Pancreas (tissue), 10 donors: Measurements from ENCODE around the gene RTKN2. TPM values are rescaled to one million over a fixed set of nuclear protein-coding genes. Genes with fewer than 3 reads are reported as not detected.

Experiments
- ATAC-seq, 4 donors: fragments of 200-7000 bp; cut with Tn5 transposase; one replicate each; pipeline versions ENCODE4 v1.8.0 to v1.9.1; 2020; ENCODE audit warnings: mild to moderate bottlenecking in 4 of 4, moderate library complexity in 4 of 4
- DNase-seq, 6 donors: peaks; one replicate each; pipeline ENCODE4 v3.0.0-alpha.2; 2020
- FAIRE-seq: peaks from 2 replicates; lab custom pipeline; 2012; peaks lifted over from hg19 to GRCh38; lab: Jason Lieb, UNC
- H3K27ac ChIP-seq, 4 donors: fragments of 200-600 bp; sonication (generic); 1 replicate in 3 of 4; 2 replicates in 1 of 4; pipeline versions ENCODE4 v1.5.0 to v1.8.0; 2020
- H3K27me3 ChIP-seq, 4 donors: fragments of 200-600 bp; one replicate each; pipeline ENCODE4 v1.8.0; 2021
- H3K36me3 ChIP-seq, 3 donors: fragments of 200-600 bp; sonication (generic) in 1 of 3; one replicate each; pipeline versions ENCODE4 v1.5.0 to v1.8.0; 2020 to 2021
- H3K4me1 ChIP-seq, 3 donors: fragments of 200-600 bp; one replicate each; pipeline ENCODE4 v1.8.0; 2021
- H3K4me3 ChIP-seq, 4 donors: fragments of 200-600 bp; sonication (generic) in 2 of 4; one replicate each; pipeline versions ENCODE4 v1.5.0 to v1.8.0; 2020 to 2021
- H3K9me3 ChIP-seq, 4 donors: fragments of 200-600 bp; one replicate each; pipeline ENCODE4 v1.8.0; 2021
- CTCF ChIP-seq, 4 donors: fragments of 200-600 bp; sonication (generic) in 3 of 4; IDR thresholded peaks; one replicate each; pipeline versions ENCODE4 v1.5.0 to v1.8.0; 2021; ENCODE audit warnings: antibody characterized with exemption in 4 of 4
- WGBS, 2 donors: extraction: QIAGEN DNeasy Blood & Tissue Kit; methylation state at CpG; one replicate each; pipeline ENCODE4 v1.1.7; 2013; 5-methylcytosine and 5-hydroxymethylcytosine counted together
- intact Hi-C, 3 donors: fragments of 100-400 bp; cut with DNase I; formaldehyde crosslinking; loops; one replicate each; pipeline versions ENCODE4 v1.11.1 to v1.14.2; 2022
- polyA plus RNA-seq, 2 donors: library from polyadenylated mRNA; stranded (reverse); fragments of 200-250 nt; gene quantifications; one replicate each; pipeline ENCODE4 v1.2.3, GENCODE V29; 2013
- total RNA-seq, 6 donors: library from RNA; stranded (reverse); fragmentation: NEBNext Ultra II Directional in 4 of 6; extraction: Animal tissue kit (Norgen Biotek cat#: 25700) in 4 of 6; gene quantifications; one replicate each; pipeline versions ENCODE4 v1.2.1 to v1.2.4, GENCODE V29; 2021 to 2023
- donor health status: healthy with polysubstance abuse.
- donor health status: DM: no; HTN: no; CAD: no; lungs with moderate emphysema.
- donor health status: DM: no; HTN: no; CAD: no.
- donor health status: control.
- donor health status: control.
- donor health status: Bipolar disorder and iron deficiency.
- donor health status: DM: yes; HTN: yes; CAD: no.
- donor health status: DM: no; HTN: no; CAD: no.
- donor health status: DM: no; HTN: no; CAD: no.
- donor health status: DM: yes; HTN: yes; CAD: no.

The RTKN2 gene
- total and polyA plus RNA-seq, 8 donors: 0.04 to 0.31 (median 0.16) TPM; not detected in 1

- no peaks in the 10 kb centered on the region for H3K9me3 ChIP-seq
- intact Hi-C loops: no loop called here
- no peak for FAIRE-seq
- no peaks in the 10 kb centered on the region for H3K4me1 ChIP-seq
- no peak for DNase-seq
- WGBS, 2 donors: 65 to 70% methylated on average over 4 of the region's 4 CpGs
- no peaks in the 10 kb centered on the region for H3K36me3 ChIP-seq
- no peak overlapping the region for H3K4me3 ChIP-seq
- ATAC-seq: peak in 1 of 4 donors; percentile 28
- no peak overlapping the region for H3K27ac ChIP-seq
- H3K27me3 ChIP-seq: no peaks in the 10 kb centered on the region
- no peak for TF ChIP-seq CTCF (IDR thresholded peaks at IDR 0.05)
Measured at GRCh38 chr10:62231805-62232204, 36.8 kb downstream of the RTKN2 start.

DNA sequence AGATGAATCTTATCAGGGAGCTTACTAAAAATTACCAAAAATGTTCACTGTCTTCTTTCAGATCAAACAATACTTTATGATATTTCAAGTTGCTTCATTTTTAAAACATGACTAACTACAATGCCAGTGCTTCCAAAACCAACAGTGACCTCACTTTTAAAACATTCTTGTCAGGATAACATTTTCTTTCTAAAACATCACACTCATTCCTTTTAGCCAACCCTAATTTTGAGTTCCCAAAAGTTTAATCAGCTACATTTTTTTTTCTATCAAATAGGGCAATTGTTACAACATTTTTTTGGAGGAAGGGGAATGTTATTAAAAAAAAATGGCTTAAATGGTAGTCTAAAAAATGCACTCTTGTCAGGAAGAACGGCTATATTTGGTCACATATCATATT lies 37.3 kb downstream of the RTKN2 start:
- ATAC-seq (peak in 2 of 4 donors; percentile 45 to 59), DNase-seq (no peak), FAIRE-seq (peak; percentile 90)
- Histone ChIP-seq H3K4me1 (no peaks in the 10 kb centered on the region), H3K4me3 (no peak overlapping the region), H3K9me3 (no peaks in the 10 kb centered on the region), H3K27ac (no peak overlapping the region), H3K36me3 (no peaks in the 10 kb centered on the region), H3K27me3 (no peaks in the 10 kb centered on the region)
- no peak for TF ChIP-seq CTCF (IDR thresholded peaks at IDR 0.05)
- intact Hi-C loops: no loop called here
- 46 to 53% methylated on average over 1 of the region's 1 CpG for WGBS, 2 donors

- whole genome bisulfite sequencing, 2 donors: 84% methylated on average over 4 of the region's 4 CpGs
- ATAC-seq: no peak
Measured at GRCh38 chr10:62230344-62231121, 38.1 kb downstream of the RTKN2 start.

GRCh38 chr10:62225362-62225761 lies 43.3 kb downstream of the RTKN2 start:
- DNase-seq (no peak), ATAC-seq (no peak), FAIRE-seq (no peak)
- 93% methylated on average over 3 of the region's 3 CpGs for WGBS, 2 donors
- TF ChIP-seq CTCF (IDR thresholded peaks at IDR 0.05): no peak
- intact Hi-C loops: no loop called here
- no peaks in the 10 kb centered on the region for H3K27me3 ChIP-seq
- H3K27ac ChIP-seq: no peak overlapping the region
- no peak overlapping the region for H3K4me3 ChIP-seq
- no peaks in the 10 kb centered on the region for H3K4me1 ChIP-seq
- H3K36me3 ChIP-seq: no peaks in the 10 kb centered on the region
- H3K9me3 ChIP-seq: no peaks in the 10 kb centered on the region

More at GRCh38 chr10:62230344-62231121, 38.1 kb downstream of the RTKN2 start:
- FAIRE-seq: no peak
- Histone ChIP-seq H3K4me3 (no peak overlapping the region), H3K4me1 (no peaks in the 10 kb centered on the region), H3K9me3 (no peaks in the 10 kb centered on the region), H3K27me3 (no peaks in the 10 kb centered on the region), H3K36me3 (no peaks in the 10 kb centered on the region), H3K27ac (no peak overlapping the region)
- no peak for DNase-seq
- no peak for TF ChIP-seq CTCF (IDR thresholded peaks at IDR 0.05)
- intact Hi-C loops: no loop called here

DNA sequence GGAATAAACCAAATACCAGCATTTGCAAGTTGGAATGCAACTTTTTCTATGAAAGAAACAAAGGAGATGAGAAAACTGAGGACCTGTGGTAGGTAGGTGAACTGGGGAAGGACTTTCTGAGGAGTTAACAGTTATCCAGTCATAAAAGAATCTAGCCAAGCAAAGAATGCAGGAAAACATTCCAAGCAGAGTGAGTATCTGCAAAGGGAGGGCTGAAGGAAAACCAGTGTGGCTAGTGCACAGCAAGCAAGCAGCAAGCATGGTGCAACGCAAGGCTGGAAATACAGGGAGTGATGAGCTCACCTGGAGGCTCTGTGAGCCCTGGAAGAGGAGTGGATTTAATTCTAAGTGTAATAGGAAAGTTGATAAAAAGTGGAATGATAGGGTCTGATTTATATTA lies 44.0 kb downstream of the RTKN2 start:
- no peak for TF ChIP-seq CTCF (IDR thresholded peaks at IDR 0.05)
- Histone ChIP-seq H3K27me3 (no peaks in the 10 kb centered on the region), H3K4me1 (no peaks in the 10 kb centered on the region), H3K4me3 (no peak overlapping the region), H3K27ac (no peak overlapping the region), H3K36me3 (no peaks in the 10 kb centered on the region), H3K9me3 (no peaks in the 10 kb centered on the region)
- intact Hi-C loops: no loop called here
- no peak for FAIRE-seq
- DNase-seq: no peak
- peak in 1 of 4 donors; percentile 46 for ATAC-seq
- WGBS, 2 donors: 88 to 100% methylated on average over 1 of the region's 1 CpG
